ENCODE results near the gene EP400.

EP400 gene

DNA sequence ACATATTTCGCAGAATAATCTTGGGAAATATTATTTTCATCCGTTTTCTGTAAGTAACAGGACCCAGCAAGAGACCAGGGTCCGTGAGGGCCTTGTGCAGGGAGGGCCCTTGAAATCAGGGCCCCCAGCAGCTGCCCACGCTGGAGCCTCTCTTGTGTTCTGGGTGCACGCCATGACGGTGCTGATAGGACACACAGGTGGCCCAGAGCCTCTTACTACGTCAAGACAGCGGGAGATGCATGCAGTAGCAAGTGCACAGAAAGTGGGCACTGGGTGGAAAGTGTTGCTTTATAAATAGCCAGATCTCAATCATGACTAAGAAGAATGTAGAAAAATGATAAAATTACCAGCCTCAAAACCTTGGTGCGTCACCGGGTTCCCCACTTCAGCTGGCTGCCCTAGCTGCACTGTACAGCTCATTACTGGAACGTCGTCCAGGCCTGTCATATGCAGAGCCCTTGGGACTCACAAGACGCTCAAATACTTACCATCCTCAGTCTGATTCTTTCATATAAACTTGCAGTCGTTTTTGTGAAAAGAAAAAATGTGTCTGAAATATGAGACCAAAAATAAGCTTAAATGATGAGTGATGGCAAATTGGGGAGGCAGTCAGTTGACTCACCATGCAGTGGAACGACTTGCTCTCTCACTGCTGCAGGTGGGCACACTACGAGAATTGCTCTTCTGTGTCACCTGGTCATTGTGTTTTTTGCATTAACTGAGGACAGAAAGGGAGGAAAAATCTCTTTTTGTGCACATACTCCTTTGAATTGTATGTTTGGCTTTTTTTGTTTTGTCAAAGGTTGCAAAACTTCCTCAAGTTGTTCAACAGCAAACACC, 126.2 kb downstream of the EP400 start:
- TF ChIP-seq, protein P1, sequence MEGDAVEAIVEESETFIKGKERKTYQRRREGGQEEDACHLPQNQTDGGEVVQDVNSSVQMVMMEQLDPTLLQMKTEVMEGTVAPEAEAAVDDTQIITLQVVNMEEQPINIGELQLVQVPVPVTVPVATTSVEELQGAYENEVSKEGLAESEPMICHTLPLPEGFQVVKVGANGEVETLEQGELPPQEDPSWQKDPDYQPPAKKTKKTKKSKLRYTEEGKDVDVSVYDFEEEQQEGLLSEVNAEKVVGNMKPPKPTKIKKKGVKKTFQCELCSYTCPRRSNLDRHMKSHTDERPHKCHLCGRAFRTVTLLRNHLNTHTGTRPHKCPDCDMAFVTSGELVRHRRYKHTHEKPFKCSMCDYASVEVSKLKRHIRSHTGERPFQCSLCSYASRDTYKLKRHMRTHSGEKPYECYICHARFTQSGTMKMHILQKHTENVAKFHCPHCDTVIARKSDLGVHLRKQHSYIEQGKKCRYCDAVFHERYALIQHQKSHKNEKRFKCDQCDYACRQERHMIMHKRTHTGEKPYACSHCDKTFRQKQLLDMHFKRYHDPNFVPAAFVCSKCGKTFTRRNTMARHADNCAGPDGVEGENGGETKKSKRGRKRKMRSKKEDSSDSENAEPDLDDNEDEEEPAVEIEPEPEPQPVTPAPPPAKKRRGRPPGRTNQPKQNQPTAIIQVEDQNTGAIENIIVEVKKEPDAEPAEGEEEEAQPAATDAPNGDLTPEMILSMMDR (IDR thresholded peaks at IDR 0.05): no peak

DNA sequence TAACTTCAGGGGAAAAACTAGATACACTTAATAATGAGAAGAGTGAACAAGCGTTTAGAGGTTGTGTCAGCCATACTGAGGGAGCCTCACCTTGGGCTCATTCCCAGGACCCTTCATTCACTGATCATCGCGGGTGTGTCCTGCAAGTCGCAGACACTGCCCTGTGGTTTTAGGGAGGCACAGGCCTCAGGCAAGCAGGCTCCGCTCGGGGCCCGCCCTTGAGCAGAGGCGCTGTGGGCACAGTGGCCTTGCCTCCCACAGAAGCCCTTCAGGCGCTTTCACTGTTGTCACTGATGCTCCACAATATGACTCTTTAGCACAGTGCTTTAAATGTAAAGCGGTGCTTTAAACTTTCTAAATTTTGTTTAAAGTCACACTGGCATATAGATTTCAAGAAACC, 127.0 kb downstream of the EP400 start:
- TF ChIP-seq, protein P1 (IDR thresholded peaks at IDR 0.05): no peak

DNA sequence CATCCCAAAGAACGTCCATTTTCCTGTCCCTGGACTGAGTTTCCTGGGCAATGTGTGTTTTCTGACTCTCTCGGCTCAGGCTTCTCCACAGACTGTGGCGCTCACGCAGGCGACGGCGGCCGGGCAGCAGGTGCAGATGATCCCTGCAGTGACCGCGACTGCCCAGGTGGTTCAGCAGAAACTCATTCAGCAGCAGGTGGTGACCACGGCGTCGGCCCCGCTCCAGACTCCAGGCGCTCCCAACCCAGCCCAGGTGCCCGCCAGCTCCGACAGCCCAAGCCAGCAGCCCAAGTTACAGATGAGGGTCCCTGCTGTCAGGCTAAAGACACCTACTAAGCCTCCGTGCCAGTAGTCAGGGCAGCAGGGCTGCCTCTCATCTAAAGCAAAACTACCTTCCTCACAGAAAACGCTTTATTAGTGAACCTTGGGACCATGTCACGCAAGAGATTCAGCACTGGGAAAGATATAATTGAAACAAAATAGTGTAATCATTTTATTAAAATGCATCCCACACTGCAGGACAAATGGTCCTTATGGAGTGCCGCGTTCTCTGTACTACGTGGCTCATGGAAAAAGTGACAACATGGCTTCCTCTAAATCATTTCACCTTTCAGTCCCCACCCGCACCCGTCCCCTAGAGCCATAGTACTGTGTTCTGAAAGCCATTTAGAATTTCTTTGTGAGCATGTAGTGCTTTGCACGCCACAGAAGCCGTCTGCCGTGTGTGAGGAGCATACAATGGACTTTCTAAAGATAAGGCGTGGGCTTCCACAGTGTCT, 127.8 kb downstream of the EP400 start:
- TF ChIP-seq, protein P1 (IDR thresholded peaks at IDR 0.05): no peak

DNA sequence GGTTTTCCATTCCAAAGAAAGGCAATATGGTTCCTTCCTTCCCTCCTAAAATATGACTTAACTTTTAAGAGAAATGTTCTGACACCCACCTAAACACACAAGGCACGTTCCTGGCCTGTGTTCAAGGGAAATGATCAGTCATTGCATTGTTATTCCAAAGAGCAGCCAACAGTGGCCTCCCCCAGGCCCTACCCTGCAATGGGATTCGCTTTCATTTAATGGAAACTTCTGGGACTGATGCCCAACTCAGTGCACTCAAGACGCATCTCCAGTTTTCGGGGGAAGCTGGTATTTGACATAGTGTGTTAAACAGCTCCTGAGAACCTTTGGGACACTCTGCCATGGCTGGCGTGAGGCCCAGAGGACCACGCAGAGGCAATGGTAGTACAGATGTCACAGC, 128.4 kb downstream of the EP400 start:
- TF ChIP-seq, protein P1 (IDR thresholded peaks at IDR 0.05): no peak

DNA sequence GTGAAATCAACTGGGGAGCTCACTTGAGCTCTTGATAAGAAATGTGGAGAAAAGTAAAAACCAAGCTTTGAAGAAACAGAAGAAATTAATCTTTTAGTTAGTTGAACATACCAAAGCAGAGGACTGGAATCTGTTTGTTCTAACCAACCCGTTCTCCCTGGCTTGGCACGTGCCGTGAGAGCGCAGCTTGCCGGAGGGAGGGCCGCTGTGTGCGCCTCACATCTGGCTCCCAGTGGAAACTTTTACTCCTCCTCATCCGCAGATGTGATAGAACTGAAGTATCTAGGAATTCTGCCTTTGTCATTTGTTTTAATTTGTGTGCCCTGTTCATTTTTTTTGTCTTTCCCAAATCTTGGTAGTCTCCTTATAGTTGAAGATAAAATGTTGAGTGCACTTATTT, 129.5 kb downstream of the EP400 start:
- TF ChIP-seq, protein P1 (IDR thresholded peaks at IDR 0.05): no peak

DNA sequence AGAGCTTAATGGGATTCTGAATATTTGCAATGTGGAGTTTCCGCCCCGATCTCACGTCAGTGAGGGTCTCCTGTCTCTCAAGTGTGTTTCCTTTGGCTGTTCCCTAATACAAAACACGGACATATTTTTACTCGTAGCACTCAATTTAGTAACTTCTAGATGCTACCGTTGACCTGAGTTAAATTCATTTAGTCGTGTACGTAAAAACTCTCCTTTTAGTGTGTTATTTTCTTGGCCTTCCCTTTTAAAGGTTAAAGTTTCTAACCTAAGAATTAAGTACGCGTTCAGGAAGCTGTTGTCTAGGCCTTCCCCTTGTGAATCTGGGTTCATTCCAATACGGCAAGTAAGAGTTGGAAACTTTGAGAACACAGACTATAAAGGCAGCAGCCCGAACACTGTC, 130.0 kb downstream of the EP400 start:
- TF ChIP-seq, protein P1 (IDR thresholded peaks at IDR 0.05): no peak

DNA sequence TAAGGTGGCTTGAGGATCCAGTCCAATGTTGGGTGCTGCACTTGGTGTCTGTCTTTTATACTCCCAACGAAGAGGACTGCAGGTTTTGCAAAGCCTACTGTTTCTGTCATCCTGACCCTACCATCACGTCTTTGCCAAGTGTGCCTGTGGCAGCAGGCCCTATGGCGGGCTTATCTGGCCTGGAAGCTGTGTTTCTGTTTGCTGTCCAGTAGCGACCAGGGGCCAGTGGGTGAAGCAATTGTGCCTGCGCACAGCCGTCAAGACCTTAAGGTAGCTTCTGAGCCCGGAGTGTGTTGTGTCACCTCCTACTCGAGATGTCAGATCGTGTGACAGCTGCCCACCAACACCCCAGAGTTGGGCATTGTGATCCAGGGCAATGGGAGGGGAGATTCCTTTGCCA, 131.7 kb downstream of the EP400 start:
- TF ChIP-seq, protein P1 (IDR thresholded peaks at IDR 0.05): no peak

Measured in LNCAP (cell line).